Activated CD4-positive, alpha-beta T cell treated with anti-CD3 and anti-CD28 coated beads, Interleukin-2, amount 50 U/mL, for 4 hours (primary cell): Measurements from ENCODE around the gene EGFL8.
"Not testable (repeated sequence)": the region's sequence is repeated elsewhere in the genome, so short reads cannot be mapped to it uniquely, and the experiment has no call there.

Source experiments
- DNase-seq, 2 experiments: peaks; one replicate each; pipeline ENCODE4 v3.0.0-alpha.2; 2020

Gene EGFL8

GRCh38 chr6:32198345-32198696, 33.9 kb downstream of the EGFL8 start:
- no peak for DNase-seq

- DNase-seq: no peak
These were observed 34.5 kb downstream of the EGFL8 start for GRCh38 chr6:32198866-32199265.

GRCh38 chr6:32200711-32201475, 36.5 kb downstream of the EGFL8 start:
- DNase-seq: no peak

- DNase-seq: no peak
These were observed 37.8 kb downstream of the EGFL8 start for GRCh38 chr6:32202186-32202585.

GRCh38 chr6:32203426-32204267, 39.3 kb downstream of the EGFL8 start:
- no peak for DNase-seq

GRCh38 chr6:32204268-32204715, 39.9 kb downstream of the EGFL8 start:
- DNase-seq: no peak

GRCh38 chr6:32208996-32209395, 44.6 kb downstream of the EGFL8 start:
- DNase-seq: no peak

- DNase-seq: no peak
These were observed 45.8 kb downstream of the EGFL8 start for GRCh38 chr6:32210191-32210601.

- not testable (repeated sequence) for DNase-seq
These were observed 47.0 kb downstream of the EGFL8 start for GRCh38 chr6:32211432-32211831.

GRCh38 chr6:32212076-32212760, 47.8 kb downstream of the EGFL8 start:
- DNase-seq: no peak

- DNase-seq: no peak
These were observed 49.3 kb downstream of the EGFL8 start for GRCh38 chr6:32213649-32214048.

- no peak for DNase-seq
These were observed 49.7 kb downstream of the EGFL8 start for GRCh38 chr6:32214126-32214525.

- DNase-seq: no peak
These were observed 51.2 kb downstream of the EGFL8 start for GRCh38 chr6:32215617-32216016.

- no peak for DNase-seq
These were observed 51.9 kb downstream of the EGFL8 start for GRCh38 chr6:32216285-32216684.

GRCh38 chr6:32216998-32217397, 52.6 kb downstream of the EGFL8 start:
- DNase-seq: no peak
